HEK293 (cell line): ENCODE data around the gene OR2V2.

Source experiments
- CTCF ChIA-PET: fragments of 350-600 bp; formaldehyde crosslinking; extraction: SDS; loops from one replicate; lab custom pipeline; 2021; ENCODE audit warnings: antibody characterized with exemption; lab: Yijun Ruan, JAX
- POLR2A ChIA-PET: fragments of 300-600 bp; formaldehyde crosslinking; extraction: SDS; loops from one replicate; lab custom pipeline; 2020; ENCODE audit warnings: antibody characterized with exemption, inconsistent platforms; lab: Yijun Ruan, JAX
- H3K27ac ChIP-seq: fragments of 200-500 bp; sonication (Bioruptor generic); 2 replicates; pipeline ENCODE4 v1.5.1; 2014; ENCODE audit warnings: low read depth, low read length, control low read depth, inconsistent platforms; ENCODE audit errors: extremely low read depth
- H3K36me3 ChIP-seq, 2 experiments: fragments of 200-500 bp in 1 of 2; sonication (Bioruptor generic) in 1 of 2; 1 replicate in 1 of 2; 2 replicates in 1 of 2; pipeline ENCODE4 v1.5.1; 2014 to 2017; ENCODE audit warnings: inconsistent platforms in 2 of 2, low read length in 2 of 2; ENCODE audit not compliant: control insufficient read depth in 2 of 2, insufficient read depth in 1 of 2
- H3K4me1 ChIP-seq: fragments of 200-500 bp; sonication (Bioruptor generic); 2 replicates; pipeline ENCODE4 v1.5.1; 2014; ENCODE audit warnings: mild to moderate bottlenecking, low read length, inconsistent platforms; ENCODE audit not compliant: control insufficient read depth, insufficient read depth
- H3K4me3 ChIP-seq: 2 replicates; pipeline ENCODE4 v1.5.1; 2011; ENCODE audit warnings: low read depth, mild to moderate bottlenecking, control low read depth, low read length, moderate library complexity
- H3K9me3 ChIP-seq: fragments of 200-500 bp; sonication (Bioruptor generic); 2 replicates; pipeline ENCODE4 v1.5.1; 2014; ENCODE audit warnings: low read depth, low read length, inconsistent platforms; ENCODE audit not compliant: control insufficient read depth, insufficient read depth
- CTCF ChIP-seq: fragments of 450-650 bp; formaldehyde crosslinking; IDR thresholded peaks from 2 replicates; pipeline ENCODE4 v1.5.1; 2016; ENCODE audit warnings: missing biosample characterization, missing genetic modification characterization
- FEZF1 ChIP-seq: fragments of 450-650 bp; formaldehyde crosslinking; IDR thresholded peaks from 2 replicates; pipeline ENCODE4 v1.5.1; 2016; ENCODE audit warnings: missing biosample characterization, missing genetic modification characterization
- GLI2 ChIP-seq: fragments of 450-650 bp; formaldehyde crosslinking; IDR thresholded peaks from 2 replicates; pipeline ENCODE4; 2017; ENCODE audit warnings: missing biosample characterization, missing genetic modification characterization, low read depth, borderline replicate concordance
- HOXD13 ChIP-seq: sonication (generic); formaldehyde crosslinking; IDR thresholded peaks from 2 replicates; pipeline ENCODE4 v1.8.0; 2022; ENCODE audit warnings: missing genetic modification reagents, borderline replicate concordance
- IKZF3 ChIP-seq: fragments of 450-650 bp; IDR thresholded peaks from 2 replicates; pipeline ENCODE4 v1.5.0; 2018; ENCODE audit warnings: missing biosample characterization, mild to moderate bottlenecking, missing genetic modification characterization, moderate library complexity
- KLF1 ChIP-seq: fragments of 450-650 bp; formaldehyde crosslinking; IDR thresholded peaks from 2 replicates; pipeline ENCODE4 v1.5.1; 2016; ENCODE audit warnings: missing biosample characterization, missing genetic modification characterization
- KLF10 ChIP-seq: fragments of 450-650 bp; IDR thresholded peaks from 2 replicates; pipeline ENCODE4 v1.5.1; 2018; ENCODE audit warnings: missing biosample characterization, mild to moderate bottlenecking, missing genetic modification characterization
- KLF9 ChIP-seq: fragments of 450-650 bp; formaldehyde crosslinking; IDR thresholded peaks from 2 replicates; pipeline ENCODE4 v1.5.1; 2016; ENCODE audit warnings: missing biosample characterization, missing genetic modification characterization, low read depth
- PRDM10 ChIP-seq: fragments of 450-650 bp; formaldehyde crosslinking; IDR thresholded peaks from 2 replicates; pipeline ENCODE4 v1.5.1; 2016; ENCODE audit warnings: missing biosample characterization, missing genetic modification characterization
- SCRT2 ChIP-seq: fragments of 450-650 bp; formaldehyde crosslinking; IDR thresholded peaks from 2 replicates; pipeline ENCODE4 v1.5.1; 2016; ENCODE audit warnings: missing biosample characterization, missing genetic modification characterization
- SP3 ChIP-seq: fragments of 450-650 bp; formaldehyde crosslinking; IDR thresholded peaks from 2 replicates; pipeline ENCODE4 v1.5.1; 2016; ENCODE audit warnings: missing biosample characterization, missing genetic modification characterization
- ZIC2 ChIP-seq: fragments of 450-650 bp; formaldehyde crosslinking; IDR thresholded peaks from 2 replicates; pipeline ENCODE4 v1.5.1; 2016; ENCODE audit warnings: missing biosample characterization, missing genetic modification characterization
- ZNF138 ChIP-seq: fragments of 450-650 bp; formaldehyde crosslinking; IDR thresholded peaks from 2 replicates; pipeline ENCODE4 v1.5.1; 2016; ENCODE audit warnings: missing biosample characterization, missing genetic modification characterization, borderline replicate concordance
- ZNF155 ChIP-seq: fragments of 450-650 bp; formaldehyde crosslinking; IDR thresholded peaks from 2 replicates; pipeline ENCODE4 v1.5.1; 2016; ENCODE audit warnings: missing biosample characterization, missing genetic modification characterization
- ZNF266 ChIP-seq: fragments of 450-650 bp; formaldehyde crosslinking; IDR thresholded peaks from 2 replicates; pipeline ENCODE4 v1.5.1; 2016; ENCODE audit warnings: missing biosample characterization, missing genetic modification characterization, low read depth
- ZNF335 ChIP-seq: fragments of 450-650 bp; formaldehyde crosslinking; conservative IDR thresholded peaks from 2 replicates; pipeline ENCODE4 v1.5.1; 2016; ENCODE audit warnings: missing biosample characterization, missing genetic modification characterization
- ZNF37A ChIP-seq: fragments of 450-650 bp; IDR thresholded peaks from 2 replicates; pipeline ENCODE4 v1.5.1; 2018; ENCODE audit warnings: missing biosample characterization, missing genetic modification characterization
- ZNF510 ChIP-seq: fragments of 450-650 bp; formaldehyde crosslinking; IDR thresholded peaks from 2 replicates; pipeline ENCODE4 v1.5.1; 2018; ENCODE audit warnings: mild to moderate bottlenecking, missing genetic modification characterization, missing biosample characterization; ENCODE audit not compliant: insufficient replicate concordance
- ZNF600 ChIP-seq: fragments of 450-650 bp; formaldehyde crosslinking; IDR thresholded peaks from 2 replicates; pipeline ENCODE4 v1.5.1; 2016; ENCODE audit warnings: missing biosample characterization, missing genetic modification characterization
- ZNF645 ChIP-seq: fragments of 450-650 bp; formaldehyde crosslinking; IDR thresholded peaks from 2 replicates; pipeline ENCODE4; 2016; ENCODE audit warnings: missing biosample characterization, missing genetic modification characterization
- ZNF660 ChIP-seq: fragments of 450-650 bp; IDR thresholded peaks from 2 replicates; pipeline ENCODE4 v1.5.1; 2018; ENCODE audit warnings: missing biosample characterization, mild to moderate bottlenecking, missing genetic modification characterization
- ZXDB ChIP-seq: fragments of 450-650 bp; formaldehyde crosslinking; IDR thresholded peaks from 2 replicates; pipeline ENCODE4 v1.5.1; 2016; ENCODE audit warnings: missing biosample characterization, missing genetic modification characterization
- TF ChIP-seq, protein P1 (sequence below): fragments of 450-650 bp; formaldehyde crosslinking; IDR thresholded peaks from 2 replicates; pipeline ENCODE4 v1.5.1; 2016; ENCODE audit warnings: missing biosample characterization, missing genetic modification characterization
- TF ChIP-seq, protein P2 (sequence below): fragments of 450-650 bp; formaldehyde crosslinking; IDR thresholded peaks from 2 replicates; pipeline ENCODE4 v1.5.1; 2017; ENCODE audit warnings: missing biosample characterization, mild to moderate bottlenecking, missing genetic modification characterization, moderate library complexity
- TF ChIP-seq, protein P3 (sequence below): fragments of 450-650 bp; formaldehyde crosslinking; IDR thresholded peaks from 2 replicates; pipeline ENCODE4 v1.5.1; 2016; ENCODE audit warnings: missing biosample characterization, missing genetic modification characterization

The OR2V2 gene

GRCh38 chr5:181203777-181204112 is 56.4 kb downstream of the OR2V2 start:
- no peak overlapping the region for H3K27ac ChIP-seq
- POLR2A ChIA-PET = interaction anchor here (5.5 kb wide), 1 partner anchor 11 kb away, joined by 86 read pairs; no protein-coding TSS in a partner anchor
- H3K4me3 ChIP-seq = peak overlapping the region; percentile 46; the same call in 1 of the 2 replicates
- CTCF ChIA-PET = interaction anchor here (3.6 kb wide), 1 partner anchor 13 kb away, joined by 12 read pairs; no protein-coding TSS in a partner anchor
- H3K9me3 ChIP-seq = no peaks in the 10 kb centered on the region
- H3K36me3 ChIP-seq = no peaks in the 10 kb centered on the region
- no peaks in the 10 kb centered on the region for H3K4me1 ChIP-seq
- TF ChIP-seq, protein P1, sequence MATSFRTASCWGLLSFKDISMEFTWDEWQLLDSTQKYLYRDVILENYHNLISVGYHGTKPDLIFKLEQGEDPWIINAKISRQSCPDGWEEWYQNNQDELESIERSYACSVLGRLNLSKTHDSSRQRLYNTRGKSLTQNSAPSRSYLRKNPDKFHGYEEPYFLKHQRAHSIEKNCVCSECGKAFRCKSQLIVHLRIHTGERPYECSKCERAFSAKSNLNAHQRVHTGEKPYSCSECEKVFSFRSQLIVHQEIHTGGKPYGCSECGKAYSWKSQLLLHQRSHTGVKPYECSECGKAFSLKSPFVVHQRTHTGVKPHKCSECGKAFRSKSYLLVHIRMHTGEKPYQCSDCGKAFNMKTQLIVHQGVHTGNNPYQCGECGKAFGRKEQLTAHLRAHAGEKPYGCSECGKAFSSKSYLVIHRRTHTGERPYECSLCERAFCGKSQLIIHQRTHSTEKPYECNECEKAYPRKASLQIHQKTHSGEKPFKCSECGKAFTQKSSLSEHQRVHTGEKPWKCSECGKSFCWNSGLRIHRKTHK (tag by site-specific recombination) = no peak
- 0 out of 2 replicates have a peak, but pooled peaks have one; percentile 39 for TF ChIP-seq KLF10 (tag by site-specific recombination)
- TF ChIP-seq, protein P2, sequence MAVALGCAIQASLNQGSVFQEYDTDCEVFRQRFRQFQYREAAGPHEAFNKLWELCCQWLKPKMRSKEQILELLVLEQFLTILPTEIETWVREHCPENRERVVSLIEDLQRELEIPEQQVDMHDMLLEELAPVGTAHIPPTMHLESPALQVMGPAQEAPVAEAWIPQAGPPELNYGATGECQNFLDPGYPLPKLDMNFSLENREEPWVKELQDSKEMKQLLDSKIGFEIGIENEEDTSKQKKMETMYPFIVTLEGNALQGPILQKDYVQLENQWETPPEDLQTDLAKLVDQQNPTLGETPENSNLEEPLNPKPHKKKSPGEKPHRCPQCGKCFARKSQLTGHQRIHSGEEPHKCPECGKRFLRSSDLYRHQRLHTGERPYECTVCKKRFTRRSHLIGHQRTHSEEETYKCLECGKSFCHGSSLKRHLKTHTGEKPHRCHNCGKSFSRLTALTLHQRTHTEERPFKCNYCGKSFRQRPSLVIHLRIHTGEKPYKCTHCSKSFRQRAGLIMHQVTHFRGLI (tag by site-specific recombination) = peak; percentile 34; the same call in 1 of the 2 replicates
- peak; percentile 32; the same call in 1 of the 2 replicates for TF ChIP-seq SP3
- no peak for TF ChIP-seq HOXD13 (CRISPR knock-in tag)
- peak; percentile 52; the same call in 1 of the 2 replicates for TF ChIP-seq ZNF660 (tag by site-specific recombination)
- TF ChIP-seq, protein P3, sequence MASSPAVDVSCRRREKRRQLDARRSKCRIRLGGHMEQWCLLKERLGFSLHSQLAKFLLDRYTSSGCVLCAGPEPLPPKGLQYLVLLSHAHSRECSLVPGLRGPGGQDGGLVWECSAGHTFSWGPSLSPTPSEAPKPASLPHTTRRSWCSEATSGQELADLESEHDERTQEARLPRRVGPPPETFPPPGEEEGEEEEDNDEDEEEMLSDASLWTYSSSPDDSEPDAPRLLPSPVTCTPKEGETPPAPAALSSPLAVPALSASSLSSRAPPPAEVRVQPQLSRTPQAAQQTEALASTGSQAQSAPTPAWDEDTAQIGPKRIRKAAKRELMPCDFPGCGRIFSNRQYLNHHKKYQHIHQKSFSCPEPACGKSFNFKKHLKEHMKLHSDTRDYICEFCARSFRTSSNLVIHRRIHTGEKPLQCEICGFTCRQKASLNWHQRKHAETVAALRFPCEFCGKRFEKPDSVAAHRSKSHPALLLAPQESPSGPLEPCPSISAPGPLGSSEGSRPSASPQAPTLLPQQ (tag by site-specific recombination) = no peak
- peak; percentile 29; the same call in 1 of the 2 replicates for TF ChIP-seq ZIC2 (tag by site-specific recombination)
- no peak for TF ChIP-seq FEZF1 (tag by site-specific recombination)
- TF ChIP-seq ZNF37A (tag by site-specific recombination) = no peak
- peak; percentile 56 for TF ChIP-seq KLF9 (tag by site-specific recombination)
- TF ChIP-seq ZNF138 (tag by site-specific recombination) = no peak
- no peak for TF ChIP-seq ZNF155 (tag by site-specific recombination)
- no peak for TF ChIP-seq ZNF335 (tag by site-specific recombination)
- TF ChIP-seq ZNF266 = no peak
- no peak for TF ChIP-seq CTCF (tag by site-specific recombination)
- TF ChIP-seq SCRT2 (tag by site-specific recombination) = peak; percentile 49
- peak; percentile 80; the same call in 1 of the 2 replicates for TF ChIP-seq PRDM10 (tag by site-specific recombination)
- no peak for TF ChIP-seq ZNF510 (tag by site-specific recombination)
- TF ChIP-seq ZNF645 (tag by site-specific recombination) = no peak
- peak; percentile 96 for TF ChIP-seq ZXDB (tag by site-specific recombination)
- TF ChIP-seq GLI2 = no peak
- peak; percentile 54; the same call in 1 of the 2 replicates for TF ChIP-seq IKZF3 (tag by site-specific recombination)
- 0 out of 2 replicates have a peak, but pooled peaks have one; percentile 16 for TF ChIP-seq KLF1 (tag by site-specific recombination)
- TF ChIP-seq ZNF600 = no peak
